HepG2 (cell line): ENCODE data around the gene NADK2. TPM values are rescaled to one million over a fixed set of nuclear protein-coding genes. Genes with fewer than 3 reads are reported as not detected.

Experiments used
- CEBPB ChIP-seq: IDR thresholded peaks from 2 replicates; pipeline ENCODE4 v1.6.1; 2011; ENCODE audit warnings: low read depth, low read length, improper control_type of control experiment, borderline replicate concordance
- EP300 ChIP-seq, 3 experiments: sonication (generic) in 1 of 3; formaldehyde crosslinking in 1 of 3; IDR thresholded peaks; 2 replicates each; pipeline versions ENCODE4 v1.5.1 to v1.6.1; 2011 to 2020; ENCODE audit warnings: low read depth in 2 of 3, low read length in 2 of 3, borderline replicate concordance in 1 of 3, improper control_type of control experiment in 1 of 3, mild to moderate bottlenecking in 1 of 3, missing genetic modification reagents in 1 of 3, moderate library complexity in 1 of 3
- ZNF251 ChIP-seq: sonication (generic); formaldehyde crosslinking; IDR thresholded peaks from 2 replicates; pipeline ENCODE4 v1.9.0; 2021; ENCODE audit warnings: mild to moderate bottlenecking, missing genetic modification reagents
- ZNF3 ChIP-seq: IDR thresholded peaks from 2 replicates; pipeline ENCODE4 v1.7.0; 2017; ENCODE audit warnings: inconsistent platforms
- ZNF350 ChIP-seq: sonication (generic); formaldehyde crosslinking; IDR thresholded peaks from 2 replicates; pipeline ENCODE4 v1.4.0; 2020; ENCODE audit warnings: mild to moderate bottlenecking, low read depth, missing genetic modification reagents, borderline replicate concordance
- polyA plus RNA-seq, 8 experiments: library from polyadenylated mRNA; depleted of rRNA in 3 of 8; stranded (reverse) in 7 of 8; unstranded in 1 of 8; fragments of >200 nt; fragmentation: Illumina TruSeq in 4 of 8; extraction: Trizol in 4 of 8; gene quantifications; 2 replicates each; pipeline versions ENCODE4 v1.2.1 to v1.2.3, GENCODE V29; 2011 to 2016; ENCODE audit warnings: low read depth in 4 of 8, missing spikeins in 1 of 8, mixed read lengths in 1 of 8; ENCODE audit not compliant: insufficient read depth in 1 of 8
- total RNA-seq, 5 experiments: library from RNA; depleted of rRNA; stranded (reverse); fragments of >200 nt; fragmentation: Illumina TruSeq; extraction: Trizol; gene quantifications; 2 replicates each; pipeline ENCODE4 v1.2.3, GENCODE V29; 2016; ENCODE audit warnings: low read depth in 1 of 5
- TF ChIP-seq, protein P1 (sequence below): sonication (generic); formaldehyde crosslinking; IDR thresholded peaks from 2 replicates; pipeline ENCODE4 v1.8.1; 2022; ENCODE audit warnings: low read depth, mild to moderate bottlenecking, missing genetic modification reagents
- TF ChIP-seq, protein P2 (sequence below): sonication (generic); formaldehyde crosslinking; IDR thresholded peaks from 2 replicates; pipeline ENCODE4 v1.4.0; 2020; ENCODE audit warnings: mild to moderate bottlenecking, missing genetic modification reagents, borderline replicate concordance
- TF ChIP-seq, protein P3 (sequence below): sonication (generic); formaldehyde crosslinking; IDR thresholded peaks from 2 replicates; pipeline ENCODE4 v1.4.0; 2020; ENCODE audit warnings: missing genetic modification reagents

NADK2 gene
- total and polyA plus RNA-seq, 2 of the 13 experiments (the other 11 are each of a cell fraction or from before 2014, with no cell fraction given), result 13.9 to 71.4 TPM

DNA sequence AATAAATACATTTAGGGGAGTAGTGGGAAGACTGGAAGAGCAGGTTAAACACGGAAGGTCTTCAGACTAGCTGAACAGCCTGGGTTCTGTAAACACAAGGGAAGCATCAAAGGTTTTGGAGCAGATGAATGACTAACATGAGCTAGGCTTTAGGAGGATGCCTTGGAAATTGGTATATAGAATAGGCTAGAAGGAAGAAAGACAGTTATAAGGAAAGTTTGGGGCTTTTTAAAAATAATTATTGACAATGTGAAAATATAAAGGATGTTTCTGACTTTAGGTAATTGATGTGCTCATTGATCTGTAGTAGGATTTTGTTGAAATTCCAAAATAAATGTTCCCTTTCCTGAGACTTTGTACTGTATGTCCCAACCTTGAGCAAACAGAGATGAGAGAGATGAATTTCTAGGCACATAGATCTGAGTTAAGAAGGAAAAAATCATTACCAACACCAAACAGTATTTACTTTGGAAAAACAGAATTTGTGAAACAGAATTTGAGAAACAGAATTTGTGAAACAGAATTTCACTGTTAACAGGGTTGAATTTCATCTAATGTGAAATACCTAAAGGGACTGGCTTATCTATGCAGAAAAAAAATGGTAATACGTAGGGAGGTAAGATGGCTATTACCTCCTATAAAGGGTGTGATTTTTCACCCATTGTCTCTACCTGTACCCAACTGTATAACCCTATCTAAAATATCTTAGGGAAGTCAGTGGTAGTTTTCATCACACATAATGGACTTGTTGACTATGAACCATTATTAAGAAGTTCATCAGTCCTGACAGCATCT, 61.0 kb downstream of the NADK2 start (continued):
- TF ChIP-seq ZNF251 (CRISPR knock-in tag) (no peak), ZNF3 (no peak), ZNF350 (CRISPR knock-in tag) (no peak), EP300 (IDR thresholded peaks at IDR 0.05; ENCODE audit: low read depth in 2 of 2, low read length in 2 of 2) (peak; percentile 70 to 96), EP300 (CRISPR knock-in tag; IDR thresholded peaks at IDR 0.05; ENCODE audit: borderline replicate concordance) (peak; percentile 70; the same call in 1 of the 2 replicates), CEBPB (peak; percentile 83)
- TF ChIP-seq, protein P1, sequence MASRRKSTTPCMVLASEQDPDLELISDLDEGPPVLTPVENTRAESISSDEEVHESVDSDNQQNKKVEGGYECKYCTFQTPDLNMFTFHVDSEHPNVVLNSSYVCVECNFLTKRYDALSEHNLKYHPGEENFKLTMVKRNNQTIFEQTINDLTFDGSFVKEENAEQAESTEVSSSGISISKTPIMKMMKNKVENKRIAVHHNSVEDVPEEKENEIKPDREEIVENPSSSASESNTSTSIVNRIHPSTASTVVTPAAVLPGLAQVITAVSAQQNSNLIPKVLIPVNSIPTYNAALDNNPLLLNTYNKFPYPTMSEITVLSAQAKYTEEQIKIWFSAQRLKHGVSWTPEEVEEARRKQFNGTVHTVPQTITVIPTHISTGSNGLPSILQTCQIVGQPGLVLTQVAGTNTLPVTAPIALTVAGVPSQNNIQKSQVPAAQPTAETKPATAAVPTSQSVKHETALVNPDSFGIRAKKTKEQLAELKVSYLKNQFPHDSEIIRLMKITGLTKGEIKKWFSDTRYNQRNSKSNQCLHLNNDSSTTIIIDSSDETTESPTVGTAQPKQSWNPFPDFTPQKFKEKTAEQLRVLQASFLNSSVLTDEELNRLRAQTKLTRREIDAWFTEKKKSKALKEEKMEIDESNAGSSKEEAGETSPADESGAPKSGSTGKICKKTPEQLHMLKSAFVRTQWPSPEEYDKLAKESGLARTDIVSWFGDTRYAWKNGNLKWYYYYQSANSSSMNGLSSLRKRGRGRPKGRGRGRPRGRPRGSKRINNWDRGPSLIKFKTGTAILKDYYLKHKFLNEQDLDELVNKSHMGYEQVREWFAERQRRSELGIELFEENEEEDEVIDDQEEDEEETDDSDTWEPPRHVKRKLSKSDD (CRISPR knock-in tag), result no peak
- TF ChIP-seq, protein P2, sequence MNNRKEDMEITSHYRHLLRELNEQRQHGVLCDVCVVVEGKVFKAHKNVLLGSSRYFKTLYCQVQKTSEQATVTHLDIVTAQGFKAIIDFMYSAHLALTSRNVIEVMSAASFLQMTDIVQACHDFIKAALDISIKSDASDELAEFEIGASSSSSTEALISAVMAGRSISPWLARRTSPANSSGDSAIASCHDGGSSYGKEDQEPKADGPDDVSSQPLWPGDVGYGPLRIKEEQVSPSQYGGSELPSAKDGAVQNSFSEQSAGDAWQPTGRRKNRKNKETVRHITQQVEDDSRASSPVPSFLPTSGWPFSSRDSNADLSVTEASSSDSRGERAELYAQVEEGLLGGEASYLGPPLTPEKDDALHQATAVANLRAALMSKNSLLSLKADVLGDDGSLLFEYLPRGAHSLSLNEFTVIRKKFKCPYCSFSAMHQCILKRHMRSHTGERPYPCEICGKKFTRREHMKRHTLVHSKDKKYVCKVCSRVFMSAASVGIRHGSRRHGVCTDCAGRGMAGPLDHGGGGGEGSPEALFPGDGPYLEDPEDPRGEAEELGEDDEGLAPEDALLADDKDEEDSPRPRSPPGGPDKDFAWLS (CRISPR knock-in tag), result no peak
- TF ChIP-seq, protein P3, sequence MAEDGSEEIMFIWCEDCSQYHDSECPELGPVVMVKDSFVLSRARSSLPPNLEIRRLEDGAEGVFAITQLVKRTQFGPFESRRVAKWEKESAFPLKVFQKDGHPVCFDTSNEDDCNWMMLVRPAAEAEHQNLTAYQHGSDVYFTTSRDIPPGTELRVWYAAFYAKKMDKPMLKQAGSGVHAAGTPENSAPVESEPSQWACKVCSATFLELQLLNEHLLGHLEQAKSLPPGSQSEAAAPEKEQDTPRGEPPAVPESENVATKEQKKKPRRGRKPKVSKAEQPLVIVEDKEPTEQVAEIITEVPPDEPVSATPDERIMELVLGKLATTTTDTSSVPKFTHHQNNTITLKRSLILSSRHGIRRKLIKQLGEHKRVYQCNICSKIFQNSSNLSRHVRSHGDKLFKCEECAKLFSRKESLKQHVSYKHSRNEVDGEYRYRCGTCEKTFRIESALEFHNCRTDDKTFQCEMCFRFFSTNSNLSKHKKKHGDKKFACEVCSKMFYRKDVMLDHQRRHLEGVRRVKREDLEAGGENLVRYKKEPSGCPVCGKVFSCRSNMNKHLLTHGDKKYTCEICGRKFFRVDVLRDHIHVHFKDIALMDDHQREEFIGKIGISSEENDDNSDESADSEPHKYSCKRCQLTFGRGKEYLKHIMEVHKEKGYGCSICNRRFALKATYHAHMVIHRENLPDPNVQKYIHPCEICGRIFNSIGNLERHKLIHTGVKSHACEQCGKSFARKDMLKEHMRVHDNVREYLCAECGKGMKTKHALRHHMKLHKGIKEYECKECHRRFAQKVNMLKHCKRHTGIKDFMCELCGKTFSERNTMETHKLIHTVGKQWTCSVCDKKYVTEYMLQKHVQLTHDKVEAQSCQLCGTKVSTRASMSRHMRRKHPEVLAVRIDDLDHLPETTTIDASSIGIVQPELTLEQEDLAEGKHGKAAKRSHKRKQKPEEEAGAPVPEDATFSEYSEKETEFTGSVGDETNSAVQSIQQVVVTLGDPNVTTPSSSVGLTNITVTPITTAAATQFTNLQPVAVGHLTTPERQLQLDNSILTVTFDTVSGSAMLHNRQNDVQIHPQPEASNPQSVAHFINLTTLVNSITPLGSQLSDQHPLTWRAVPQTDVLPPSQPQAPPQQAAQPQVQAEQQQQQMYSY (CRISPR knock-in tag), result peak; percentile 87
- TF ChIP-seq, all 625 proteins: peak for 129
